Measurements from ENCODE around the gene CDC14B. TPM values are rescaled to one million over a fixed set of nuclear protein-coding genes. Genes with fewer than 3 reads are reported as not detected.
A peak's percentile ranks its signal among the peaks of the same experiment; 100 is the strongest.

CDC14B gene
- total RNA-seq, 4 donors from 2014 or later, result 5.8 to 10.9 (median 8.0) TPM

- TF ChIP-seq CTCF (IDR thresholded peaks at IDR 0.05) (no peak), POLR2A (IDR thresholded peaks at IDR 0.05) (no peak)
- DNase-seq (ENCODE audit: low spot score in 2 of 2), result no peak
- H3K4me3 ChIP-seq (ENCODE audit: low read depth, poor library complexity, severe bottlenecking), result no peak overlapping the region
- WGBS, 2 donors, result 93 to 94% methylated on average over 20 of the region's 20 CpGs
- intact Hi-C loops (cut with DNase I; ENCODE audit: low total_unique reads), result loop anchor here (10.0 kb wide), 1 partner anchor 339 kb away; no protein-coding TSS in a partner anchor
Measured at GRCh38 chr9:96663506-96664120, 44.0 kb upstream of the CDC14B start.

- no peak overlapping the region for H3K4me3 ChIP-seq (ENCODE audit: low read depth, poor library complexity, severe bottlenecking)
- intact Hi-C loops (cut with DNase I; ENCODE audit: low total_unique reads), result loop anchor here (10.0 kb wide), 1 partner anchor 337 kb away; no protein-coding TSS in a partner anchor
- no peak for DNase-seq (ENCODE audit: low spot score in 2 of 2)
- 86 to 90% methylated on average over 4 of the region's 4 CpGs for WGBS, 2 donors
- TF ChIP-seq CTCF (IDR thresholded peaks at IDR 0.05) (no peak), POLR2A (IDR thresholded peaks at IDR 0.05) (no peak)
Measured at GRCh38 chr9:96661711-96662110, 42.1 kb upstream of the CDC14B start.

GRCh38 chr9:96660692-96661248 lies 41.1 kb upstream of the CDC14B start:
- TF ChIP-seq POLR2A (IDR thresholded peaks at IDR 0.05) (no peak), CTCF (IDR thresholded peaks at IDR 0.05) (no peak)
- 96 to 97% methylated on average over 7 of the region's 7 CpGs for WGBS, 2 donors
- intact Hi-C loops (cut with DNase I; ENCODE audit: low total_unique reads), result loop anchor here (10.0 kb wide), 1 partner anchor 336 kb away; no protein-coding TSS in a partner anchor
- no peak for DNase-seq (ENCODE audit: low spot score in 2 of 2)
- H3K4me3 ChIP-seq (ENCODE audit: low read depth, poor library complexity, severe bottlenecking), result no peak overlapping the region

GRCh38 chr9:96655198-96655851 lies 35.7 kb upstream of the CDC14B start, which contains the start of gene PRXL2C:
Gene PRXL2C, minus strand, starts transcription at chr9:96655317. Its CDS starts 36 bp downstream, at chr9:96655281.
- DNase-seq (ENCODE audit: low spot score in 2 of 2), result peak; percentile 81 to 97
- WGBS, 2 donors, result 8% methylated on average over 23 of the region's 57 CpGs
- peak within 1 kb of the TSS; percentile 43 for H3K4me3 ChIP-seq (ENCODE audit: low read depth, poor library complexity, severe bottlenecking)
- TF ChIP-seq CTCF (IDR thresholded peaks at IDR 0.05) (no peak), POLR2A (IDR thresholded peaks at IDR 0.05) (no peak)
- intact Hi-C loops (cut with DNase I; ENCODE audit: low total_unique reads), result no loop called here

GRCh38 chr9:96654450-96655197 lies 35.0 kb upstream of the CDC14B start:
- peak overlapping the region; percentile 43 for H3K4me3 ChIP-seq (ENCODE audit: low read depth, poor library complexity, severe bottlenecking)
- WGBS, 2 donors, result 1% methylated on average over 32 to 49 of the region's 74 CpGs
- peak; percentile 65 to 96 for DNase-seq (ENCODE audit: low spot score in 2 of 2)
- intact Hi-C loops (cut with DNase I; ENCODE audit: low total_unique reads), result no loop called here
- TF ChIP-seq CTCF (IDR thresholded peaks at IDR 0.05) (no peak), POLR2A (IDR thresholded peaks at IDR 0.05) (no peak)

Data from lower leg skin (tissue), 4 donors.